Spleen (tissue), 11 donors: ENCODE data around the gene MOB1A. TPM values are rescaled to one million over a fixed set of nuclear protein-coding genes. Genes with fewer than 3 reads are reported as not detected.

Experiments
- DNase-seq: peaks from one replicate; pipeline ENCODE4 v3.0.0-alpha.2; 2020
- H3K27ac ChIP-seq, 8 donors: fragments of 200-600 bp; sonication (generic) in 7 of 8; 1 replicate in 4 of 8; 2 replicates in 4 of 8; pipeline versions ENCODE4 v1.5.0 to v1.8.0; 2016 to 2021; ENCODE audit warnings: inconsistent platforms in 4 of 8, mild to moderate bottlenecking in 4 of 8, moderate library complexity in 1 of 8
- H3K27me3 ChIP-seq, 7 donors: fragments of 200-600 bp; sonication (generic) in 6 of 7; replicated peaks in 1 of 7; 1 replicate in 4 of 7; 2 replicates in 3 of 7; pipeline versions ENCODE4 v1.5.0 to v1.8.0; 2016 to 2021; ENCODE audit warnings: inconsistent platforms in 3 of 7, mild to moderate bottlenecking in 1 of 7
- H3K36me3 ChIP-seq, 6 donors: fragments of 200-600 bp; sonication (generic) in 5 of 6; 1 replicate in 4 of 6; 2 replicates in 2 of 6; pipeline versions ENCODE4 v1.5.0 to v1.8.0; 2016 to 2021; ENCODE audit warnings: inconsistent platforms in 2 of 6
- H3K4me1 ChIP-seq, 6 donors: fragments of 200-600 bp; sonication (generic) in 5 of 6; 1 replicate in 3 of 6; 2 replicates in 3 of 6; pipeline versions ENCODE4 v1.5.0 to v1.8.0; 2016 to 2021; ENCODE audit warnings: inconsistent platforms in 3 of 6
- H3K4me3 ChIP-seq, 8 donors: fragments of 200-600 bp; sonication (generic) in 7 of 8; 1 replicate in 4 of 8; 2 replicates in 4 of 8; pipeline versions ENCODE4 v1.5.0 to v1.8.0; 2016 to 2021; ENCODE audit warnings: inconsistent platforms in 4 of 8, mild to moderate bottlenecking in 4 of 8, moderate library complexity in 2 of 8
- H3K9me3 ChIP-seq, 8 donors: fragments of 200-600 bp; sonication (generic) in 7 of 8; 1 replicate in 4 of 8; 2 replicates in 4 of 8; pipeline versions ENCODE4 v1.5.0 to v1.8.0; 2016 to 2021; ENCODE audit warnings: inconsistent platforms in 4 of 8
- POLR2A ChIP-seq, 3 donors: fragments of 450-650 bp; IDR thresholded peaks; one replicate each; pipeline ENCODE4 v1.5.1; 2017; ENCODE audit warnings: antibody characterized with exemption in 3 of 3, mild to moderate bottlenecking in 1 of 3
- POLR2AphosphoS5 ChIP-seq, 3 donors: sonication (generic); formaldehyde crosslinking; IDR thresholded peaks; one replicate each; pipeline ENCODE4 v1.5.1; 2017; ENCODE audit warnings: antibody characterized with exemption in 3 of 3
- WGBS, 5 donors: extraction: QIAGEN DNeasy Blood & Tissue Kit in 3 of 5; methylation state at CpG; one replicate each; pipeline versions ENCODE4 v1.1.5 to v1.1.7; 2013 to 2018; 5-methylcytosine and 5-hydroxymethylcytosine counted together
- intact Hi-C: fragments of 100-400 bp; cut with DNase I; formaldehyde crosslinking; loops from one replicate; pipeline ENCODE4 v1.15.0; 2023; ENCODE audit warnings: low total_unique reads
- polyA plus RNA-seq, 3 donors: library from polyadenylated mRNA; stranded (reverse); fragments of 200-250 nt; gene quantifications; one replicate each; pipeline ENCODE4 v1.2.1, GENCODE V29; 2013
- total RNA-seq, 7 donors: library from RNA; depleted of rRNA in 3 of 7; stranded (reverse); fragments of >200 nt in 3 of 7; fragmentation: NEBNext Ultra II Directional in 4 of 7; extraction: Animal tissue kit (Norgen Biotek cat#: 25700) in 4 of 7; gene quantifications; one replicate each; pipeline versions ENCODE4 v1.1.0 to v1.2.1, GENCODE V29; 2016 to 2021
- TF ChIP-seq, protein P1 (sequence below), 11 experiments: fragments of 200-600 bp in 7 of 11; fragments of 450-650 bp in 4 of 11; sonication (generic) in 4 of 11; IDR thresholded peaks in 8 of 11; conservative IDR thresholded peaks in 3 of 11; 1 replicate in 7 of 11; 2 replicates in 4 of 11; pipeline versions ENCODE4 v1.4.0 to v1.8.0; 2016 to 2021; ENCODE audit warnings: antibody characterized with exemption in 11 of 11, inconsistent platforms in 4 of 11, mild to moderate bottlenecking in 1 of 11
- donor health status: healthy with polysubstance abuse.
- donor health status: DM: no; HTN: no; CAD: no; lungs with moderate emphysema.
- donor health status: DM: no; HTN: no; CAD: no.
- donor health status: Bipolar disorder and iron deficiency.
- donor health status: healthy.
- donor health status: DM: no; HTN: no; CAD: no.
- donor health status: DM: yes; HTN: yes; CAD: no.

MOB1A gene
- total and polyA plus RNA-seq, 10 donors, result 55.0 to 198 (median 158) TPM

DNA sequence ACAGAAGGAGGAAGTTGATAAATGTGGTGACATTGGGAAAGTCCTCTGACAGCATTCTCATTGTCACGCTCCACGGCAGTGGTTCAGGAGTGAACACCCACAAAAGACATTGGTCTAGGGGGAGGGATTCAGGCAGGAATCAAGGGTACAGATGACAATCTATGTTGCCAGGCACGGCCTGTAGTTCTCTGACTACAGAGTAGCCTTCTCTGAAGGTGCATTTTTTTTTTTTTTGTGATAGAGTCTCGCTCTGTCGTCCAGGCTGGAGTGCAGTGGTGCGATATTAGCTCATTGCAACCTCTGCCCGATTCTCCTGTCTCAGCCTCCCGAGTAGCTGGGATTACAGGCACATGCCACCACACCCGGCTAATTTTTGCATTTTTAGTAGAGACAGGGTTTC, 7.4 kb upstream of the MOB1A start:
- WGBS, 5 donors, result 34 to 45% (median 40%) methylated on average over 9 of the region's 9 CpGs
- TF ChIP-seq, protein P1, sequence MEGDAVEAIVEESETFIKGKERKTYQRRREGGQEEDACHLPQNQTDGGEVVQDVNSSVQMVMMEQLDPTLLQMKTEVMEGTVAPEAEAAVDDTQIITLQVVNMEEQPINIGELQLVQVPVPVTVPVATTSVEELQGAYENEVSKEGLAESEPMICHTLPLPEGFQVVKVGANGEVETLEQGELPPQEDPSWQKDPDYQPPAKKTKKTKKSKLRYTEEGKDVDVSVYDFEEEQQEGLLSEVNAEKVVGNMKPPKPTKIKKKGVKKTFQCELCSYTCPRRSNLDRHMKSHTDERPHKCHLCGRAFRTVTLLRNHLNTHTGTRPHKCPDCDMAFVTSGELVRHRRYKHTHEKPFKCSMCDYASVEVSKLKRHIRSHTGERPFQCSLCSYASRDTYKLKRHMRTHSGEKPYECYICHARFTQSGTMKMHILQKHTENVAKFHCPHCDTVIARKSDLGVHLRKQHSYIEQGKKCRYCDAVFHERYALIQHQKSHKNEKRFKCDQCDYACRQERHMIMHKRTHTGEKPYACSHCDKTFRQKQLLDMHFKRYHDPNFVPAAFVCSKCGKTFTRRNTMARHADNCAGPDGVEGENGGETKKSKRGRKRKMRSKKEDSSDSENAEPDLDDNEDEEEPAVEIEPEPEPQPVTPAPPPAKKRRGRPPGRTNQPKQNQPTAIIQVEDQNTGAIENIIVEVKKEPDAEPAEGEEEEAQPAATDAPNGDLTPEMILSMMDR (IDR thresholded peaks at IDR 0.05 in 8 of 11, conservative IDR thresholded peaks at IDR 0.05 in 3 of 11), result peak in 1 of 11 experiments; percentile 11
- TF ChIP-seq POLR2AphosphoS5 (IDR thresholded peaks at IDR 0.05) (peak in 1 of 3 donors; percentile 86), POLR2A (IDR thresholded peaks at IDR 0.05) (no peak)
- no peaks in the 10 kb centered on the region for H3K36me3 ChIP-seq
- peaks cover 0 to 3% (median 0%) of the 10 kb centered on the region in 8 donors for H3K9me3 ChIP-seq
- peak overlapping the region in 3 of 8 donors; percentile 19 to 57 (median 21) for H3K4me3 ChIP-seq
- DNase-seq, result peak; percentile 82
- intact Hi-C loops, result no loop called here
- no peaks in the 10 kb centered on the region for H3K27me3 ChIP-seq
- peak overlapping the region; percentile 49 to 99 (median 88) for H3K27ac ChIP-seq
- H3K4me1 ChIP-seq, result peaks cover 3 to 62% (median 29%) of the 10 kb centered on the region in 6 donors

DNA sequence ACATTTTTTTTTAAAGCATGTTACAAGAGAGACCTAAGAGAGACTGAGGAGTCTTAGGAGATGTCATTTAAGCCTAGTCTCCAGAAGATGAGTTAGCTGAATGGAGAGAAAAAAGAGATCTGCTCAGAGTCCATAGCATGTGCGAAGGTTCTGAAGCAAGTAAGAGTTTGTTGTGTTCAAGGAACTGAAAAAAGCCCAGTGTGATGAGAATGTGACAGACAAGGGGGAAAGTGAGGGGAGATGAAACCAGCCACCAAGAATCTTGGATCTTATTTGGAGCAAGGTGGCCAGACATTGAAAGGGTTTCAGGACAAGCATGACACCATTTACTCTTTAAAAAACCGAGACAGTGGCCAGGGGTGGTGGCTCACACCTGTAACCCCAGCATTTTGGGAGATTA, 5.2 kb upstream of the MOB1A start:
- Histone ChIP-seq H3K27ac (peak overlapping the region in 6 of 8 donors; percentile 0 to 99 (median 29)), H3K27me3 (no peaks in the 10 kb centered on the region), H3K36me3 (no peaks in the 10 kb centered on the region), H3K9me3 (peaks cover 0 to 3% (median 0%) of the 10 kb centered on the region in 8 donors), H3K4me1 (peaks cover 3 to 82% (median 40%) of the 10 kb centered on the region in 6 donors), H3K4me3 (no peak overlapping the region)
- no peak for TF ChIP-seq POLR2AphosphoS5 (IDR thresholded peaks at IDR 0.05)
- TF ChIP-seq, protein P1 (IDR thresholded peaks at IDR 0.05 in 8 of 11, conservative IDR thresholded peaks at IDR 0.05 in 3 of 11), result no peak
- TF ChIP-seq POLR2A (IDR thresholded peaks at IDR 0.05), result no peak
- DNase-seq, result no peak
- intact Hi-C loops, result no loop called here
- WGBS, 5 donors, result 74 to 85% (median 78%) methylated on average over 2 of the region's 2 CpGs

DNA sequence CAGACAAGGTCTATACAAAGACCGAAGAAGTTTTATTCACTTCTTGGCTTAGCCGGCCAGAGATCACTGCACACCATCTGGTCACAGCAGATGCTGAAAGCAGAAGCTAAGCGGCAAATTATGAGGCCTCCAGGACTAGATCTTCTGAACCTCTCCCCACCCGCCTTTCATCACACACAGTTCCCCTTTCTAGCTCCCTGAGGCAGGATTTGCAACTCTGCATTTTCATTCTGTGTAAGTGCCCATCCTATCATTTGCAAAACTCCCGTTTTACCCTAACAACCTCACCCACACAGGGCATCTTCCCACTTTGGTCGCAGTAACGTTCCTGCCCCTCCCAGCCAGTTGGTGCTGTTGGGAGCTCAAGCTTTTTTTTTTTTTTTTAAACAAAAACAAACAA, 3.1 kb upstream of the MOB1A start:
- intact Hi-C loops, result no loop called here
- Histone ChIP-seq H3K4me1 (peaks cover 14 to 86% (median 51%) of the 10 kb centered on the region in 6 donors), H3K4me3 (peak overlapping the region in 1 of 8 donors; percentile 2), H3K9me3 (peaks cover 0 to 3% (median 0%) of the 10 kb centered on the region in 8 donors), H3K27ac (peak overlapping the region in 7 of 8 donors; percentile 61 to 99 (median 81)), H3K36me3 (peaks cover 0 to 3% (median 0%) of the 10 kb centered on the region in 6 donors), H3K27me3 (no peaks in the 10 kb centered on the region)
- 13 to 35% (median 21%) methylated on average over 7 of the region's 7 CpGs for WGBS, 5 donors
- TF ChIP-seq POLR2A (IDR thresholded peaks at IDR 0.05), result no peak
- TF ChIP-seq, protein P1 (IDR thresholded peaks at IDR 0.05 in 8 of 11, conservative IDR thresholded peaks at IDR 0.05 in 3 of 11), result no peak
- peak in 1 of 3 donors; percentile 76 for TF ChIP-seq POLR2AphosphoS5 (IDR thresholded peaks at IDR 0.05)
- DNase-seq, result peak; percentile 77

DNA sequence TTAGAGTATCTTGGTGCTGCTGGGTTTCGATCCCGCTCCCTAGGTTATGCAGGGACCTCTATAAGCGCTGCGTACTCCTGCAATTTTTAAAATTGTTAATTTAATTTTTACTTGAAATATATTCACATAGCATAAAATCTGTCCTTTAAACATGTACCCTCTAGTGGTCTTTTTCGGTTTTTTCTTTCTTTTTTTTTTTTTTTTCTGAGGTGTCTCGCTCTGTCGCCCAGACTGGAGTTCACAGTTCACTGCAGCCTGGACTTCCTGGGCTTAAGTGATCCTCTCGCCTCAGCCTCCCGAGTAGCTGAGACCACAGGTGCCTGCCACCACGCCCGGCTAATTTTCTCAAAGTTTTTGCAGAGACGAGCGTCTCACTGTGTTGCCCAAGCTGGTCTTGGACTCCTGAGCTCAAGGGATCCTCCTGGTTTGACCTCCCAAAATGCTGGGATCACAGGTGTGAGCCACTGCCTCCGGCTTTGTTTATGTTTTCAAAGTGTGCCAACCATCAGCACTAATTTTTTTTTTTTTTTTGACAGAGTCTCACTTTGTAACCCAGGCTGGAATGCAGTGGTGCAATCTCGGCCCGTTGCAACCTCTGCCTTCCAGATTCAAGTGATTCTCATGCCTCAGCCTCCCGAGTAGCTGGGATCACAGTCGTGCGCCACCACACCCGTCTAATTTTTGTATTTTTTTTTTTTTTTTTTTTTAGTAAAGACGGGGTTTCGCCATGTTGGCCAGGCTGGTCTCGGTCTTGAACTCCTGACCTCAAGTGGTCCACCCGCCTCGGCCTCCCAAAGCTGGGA, 585 bp upstream of the MOB1A start:
- Histone ChIP-seq H3K4me3 (peak overlapping the region; percentile 62 to 93 (median 79)), H3K27ac (peak overlapping the region; percentile 93 to 99 (median 98)), H3K27me3 (no peaks in the 10 kb centered on the region), H3K36me3 (peaks cover 0 to 12% (median 0%) of the 10 kb centered on the region in 6 donors), H3K9me3 (no peaks in the 10 kb centered on the region), H3K4me1 (peaks cover 30 to 88% (median 65%) of the 10 kb centered on the region in 6 donors)
- TF ChIP-seq, protein P1 (IDR thresholded peaks at IDR 0.05 in 8 of 11, conservative IDR thresholded peaks at IDR 0.05 in 3 of 11), result peak in 6 of 11 experiments; percentile 7 to 58 (median 22)
- TF ChIP-seq POLR2A (IDR thresholded peaks at IDR 0.05), result no peak
- WGBS, 5 donors, result 45 to 53% (median 48%) methylated on average over 23 to 25 of the region's 25 CpGs
- intact Hi-C loops, result no loop called here
- peak; percentile 82 for DNase-seq
